Measurements from ENCODE around the gene PNMA6F. TPM values are rescaled to one million over a fixed set of nuclear protein-coding genes. Genes with fewer than 3 reads are reported as not detected.

PNMA6F gene
- total and polyA plus RNA-seq, 4 donors, result 1.4 to 8.9 (median 5.5) TPM

DNA sequence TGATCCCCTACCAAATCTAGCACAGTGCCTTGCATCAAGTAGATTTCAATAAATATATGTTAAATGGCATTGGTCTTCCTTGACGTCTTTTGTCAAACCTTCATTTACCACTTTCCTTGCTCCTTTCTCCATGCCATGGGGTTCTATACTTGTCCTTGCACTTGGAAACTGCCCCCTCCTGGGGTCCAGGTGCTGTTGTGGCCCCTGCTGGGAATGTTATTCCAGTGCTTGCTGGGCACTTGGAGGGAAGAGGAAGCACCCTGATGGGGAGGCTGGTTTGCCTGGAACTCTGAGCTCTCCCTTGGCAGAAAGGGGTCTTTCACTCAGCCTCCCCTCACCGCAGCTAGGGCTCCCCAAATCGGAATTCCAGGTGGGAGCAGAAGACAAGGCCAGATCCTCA, 31.3 kb upstream of the PNMA6F start:
- Histone ChIP-seq H3K9me3 (ENCODE audit: control insufficient read depth, insufficient read depth, low read length) (peaks cover 5% of the 10 kb centered on the region), H3K4me1 (ENCODE audit: control insufficient read depth, insufficient read depth, low read length) (peaks cover 6% of the 10 kb centered on the region), H3K36me3 (ENCODE audit: control insufficient read depth, insufficient read depth, low read length) (peaks cover 15% of the 10 kb centered on the region), H3K27ac (ENCODE audit: low read depth, low read length) (no peak overlapping the region), H3K4me3 (ENCODE audit: low read depth, low read length) (no peak overlapping the region), H3K27me3 (ENCODE audit: control insufficient read depth, insufficient read depth, low read length) (no peaks in the 10 kb centered on the region)
- WGBS (ENCODE audit: insufficient coverage), result 67% methylated on average over 1 of the region's 3 CpGs
- no peak for DNase-seq (ENCODE audit: low read depth in 4 of 6, low spot score in 6 of 6)

GRCh38 chrX:153351981-153352380, 30.4 kb upstream of the PNMA6F start:
- H3K4me3 ChIP-seq (ENCODE audit: low read depth, low read length), result no peak overlapping the region
- no peak overlapping the region for H3K27ac ChIP-seq (ENCODE audit: low read depth, low read length)
- peaks cover 6% of the 10 kb centered on the region for H3K4me1 ChIP-seq (ENCODE audit: control insufficient read depth, insufficient read depth, low read length)
- H3K9me3 ChIP-seq (ENCODE audit: control insufficient read depth, insufficient read depth, low read length), result peaks cover 4% of the 10 kb centered on the region
- H3K36me3 ChIP-seq (ENCODE audit: control insufficient read depth, insufficient read depth, low read length), result peaks cover 24% of the 10 kb centered on the region
- WGBS (ENCODE audit: insufficient coverage), result 74% methylated on average over 7 of the region's 8 CpGs
- no peaks in the 10 kb centered on the region for H3K27me3 ChIP-seq (ENCODE audit: control insufficient read depth, insufficient read depth, low read length)
- DNase-seq (ENCODE audit: low read depth in 4 of 6, low spot score in 6 of 6), result no peak

DNA sequence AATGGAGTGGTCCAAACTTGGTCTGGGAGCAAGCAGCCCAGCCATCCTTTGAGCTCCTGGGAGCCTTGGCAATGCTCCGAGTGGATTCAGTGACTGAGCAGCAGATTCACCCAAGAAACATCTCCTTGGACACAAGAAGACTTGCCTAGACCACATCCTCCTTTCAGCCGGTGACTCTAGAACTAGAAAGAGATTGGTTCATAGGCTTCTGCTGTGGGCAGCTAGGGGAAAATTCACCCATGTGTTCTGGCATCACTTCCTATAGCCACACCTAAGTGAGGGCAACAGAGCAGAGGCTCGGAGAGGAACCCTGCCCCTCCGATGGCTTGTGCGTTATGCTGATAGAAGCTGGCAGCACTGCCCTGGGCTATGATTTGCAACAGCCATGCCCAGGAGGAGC, 28.4 kb upstream of the PNMA6F start:
- no peak for DNase-seq (ENCODE audit: low read depth in 4 of 6, low spot score in 6 of 6)
- Histone ChIP-seq H3K36me3 (ENCODE audit: control insufficient read depth, insufficient read depth, low read length) (peaks cover 41% of the 10 kb centered on the region), H3K27me3 (ENCODE audit: control insufficient read depth, insufficient read depth, low read length) (no peaks in the 10 kb centered on the region), H3K9me3 (ENCODE audit: control insufficient read depth, insufficient read depth, low read length) (peaks cover 1% of the 10 kb centered on the region), H3K4me3 (ENCODE audit: low read depth, low read length) (no peak overlapping the region), H3K4me1 (ENCODE audit: control insufficient read depth, insufficient read depth, low read length) (peaks cover 6% of the 10 kb centered on the region), H3K27ac (ENCODE audit: low read depth, low read length) (no peak overlapping the region)
- WGBS (ENCODE audit: insufficient coverage), result 78% methylated on average over 4 of the region's 5 CpGs

DNA sequence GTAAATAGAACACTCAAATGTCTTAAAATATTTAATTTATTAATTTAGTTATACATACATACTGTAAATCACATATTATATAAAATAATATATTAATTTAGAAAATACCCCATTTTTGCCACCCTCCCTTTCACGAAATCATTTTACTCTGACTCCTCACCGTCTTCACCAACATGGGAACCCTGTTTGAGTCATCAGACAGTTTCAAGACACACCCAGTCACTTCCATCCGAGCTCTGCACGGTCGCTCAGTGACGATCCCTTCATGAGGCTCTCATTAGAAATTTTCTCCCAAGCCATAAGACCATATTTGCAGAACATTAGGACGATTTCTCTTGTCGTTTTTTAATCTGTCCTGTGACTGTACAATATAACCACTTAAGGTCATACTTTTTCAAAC, 26.9 kb upstream of the PNMA6F start:
- WGBS (ENCODE audit: insufficient coverage), result 82% methylated on average over 8 of the region's 8 CpGs
- Histone ChIP-seq H3K4me3 (ENCODE audit: low read depth, low read length) (no peak overlapping the region), H3K4me1 (ENCODE audit: control insufficient read depth, insufficient read depth, low read length) (peaks cover 5% of the 10 kb centered on the region), H3K9me3 (ENCODE audit: control insufficient read depth, insufficient read depth, low read length) (peaks cover 1% of the 10 kb centered on the region), H3K27me3 (ENCODE audit: control insufficient read depth, insufficient read depth, low read length) (no peaks in the 10 kb centered on the region), H3K27ac (ENCODE audit: low read depth, low read length) (no peak overlapping the region), H3K36me3 (ENCODE audit: control insufficient read depth, insufficient read depth, low read length) (peaks cover 49% of the 10 kb centered on the region)
- DNase-seq (ENCODE audit: low read depth in 4 of 6, low spot score in 6 of 6), result no peak

DNA sequence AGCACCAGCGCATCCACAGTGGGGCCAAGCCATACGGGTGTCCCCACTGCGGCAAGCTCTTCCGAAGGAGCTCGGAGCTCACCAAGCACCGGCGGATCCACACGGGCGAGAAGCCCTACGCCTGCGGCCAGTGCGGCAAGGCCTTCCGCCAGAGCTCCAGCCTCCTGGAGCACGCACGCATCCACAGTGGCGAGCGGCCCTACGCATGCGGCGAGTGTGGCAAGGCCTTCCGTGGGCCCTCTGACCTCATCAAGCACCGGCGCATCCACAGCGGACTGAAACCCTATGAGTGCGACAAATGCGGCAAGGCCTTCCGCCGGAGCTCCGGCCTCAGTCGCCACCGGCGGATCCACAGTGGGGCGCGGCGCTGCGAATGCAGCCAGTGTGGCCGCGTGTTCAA, 26.0 kb upstream of the PNMA6F start:
- no peaks in the 10 kb centered on the region for H3K27me3 ChIP-seq (ENCODE audit: control insufficient read depth, insufficient read depth, low read length)
- H3K36me3 ChIP-seq (ENCODE audit: control insufficient read depth, insufficient read depth, low read length), result peaks cover 47% of the 10 kb centered on the region
- 93% methylated on average over 38 of the region's 38 CpGs for WGBS (ENCODE audit: insufficient coverage)
- DNase-seq (ENCODE audit: low read depth in 4 of 6, low spot score in 6 of 6), result no peak
- H3K27ac ChIP-seq (ENCODE audit: low read depth, low read length), result no peak overlapping the region
- peaks cover 1% of the 10 kb centered on the region for H3K9me3 ChIP-seq (ENCODE audit: control insufficient read depth, insufficient read depth, low read length)
- peaks cover 4% of the 10 kb centered on the region for H3K4me1 ChIP-seq (ENCODE audit: control insufficient read depth, insufficient read depth, low read length)
- H3K4me3 ChIP-seq (ENCODE audit: low read depth, low read length), result no peak overlapping the region

DNA sequence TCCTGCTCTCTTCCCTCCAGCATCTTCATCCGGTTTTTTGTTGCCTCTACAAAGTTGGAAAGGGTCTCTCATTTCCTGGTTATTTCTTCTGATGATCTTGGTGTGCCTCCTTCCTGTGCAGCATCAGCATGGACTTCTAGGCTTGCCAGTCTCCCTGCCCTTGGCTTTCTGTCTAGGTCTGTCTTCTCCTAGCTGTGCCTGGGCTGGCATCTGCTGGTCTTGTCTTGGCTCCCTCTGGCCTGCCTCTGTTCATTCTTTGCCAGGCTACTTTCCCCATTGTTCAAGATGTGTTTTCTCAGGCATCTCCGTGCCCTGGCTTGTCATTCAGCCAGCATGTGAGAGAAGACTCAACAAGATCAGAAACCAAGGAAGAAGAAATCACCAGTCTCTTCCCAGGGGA, 22.1 kb upstream of the PNMA6F start:
- Histone ChIP-seq H3K27me3 (ENCODE audit: control insufficient read depth, insufficient read depth, low read length) (no peaks in the 10 kb centered on the region), H3K4me3 (ENCODE audit: low read depth, low read length) (no peak overlapping the region), H3K9me3 (ENCODE audit: control insufficient read depth, insufficient read depth, low read length) (peaks cover 3% of the 10 kb centered on the region), H3K36me3 (ENCODE audit: control insufficient read depth, insufficient read depth, low read length) (peaks cover 36% of the 10 kb centered on the region), H3K27ac (ENCODE audit: low read depth, low read length) (no peak overlapping the region), H3K4me1 (ENCODE audit: control insufficient read depth, insufficient read depth, low read length) (peaks cover 4% of the 10 kb centered on the region)
- 29% methylated on average over 1 of the region's 2 CpGs for WGBS (ENCODE audit: insufficient coverage)
- DNase-seq (ENCODE audit: low read depth in 4 of 6, low spot score in 6 of 6), result no peak

- Histone ChIP-seq H3K27ac (ENCODE audit: low read depth, low read length) (no peak overlapping the region), H3K9me3 (ENCODE audit: control insufficient read depth, insufficient read depth, low read length) (peaks cover 2% of the 10 kb centered on the region), H3K27me3 (ENCODE audit: control insufficient read depth, insufficient read depth, low read length) (no peaks in the 10 kb centered on the region), H3K4me1 (ENCODE audit: control insufficient read depth, insufficient read depth, low read length) (peaks cover 4% of the 10 kb centered on the region), H3K36me3 (ENCODE audit: control insufficient read depth, insufficient read depth, low read length) (peaks cover 36% of the 10 kb centered on the region), H3K4me3 (ENCODE audit: low read depth, low read length) (no peak overlapping the region)
- 69% methylated on average over 4 of the region's 9 CpGs for whole genome bisulfite sequencing (ENCODE audit: insufficient coverage)
- DNase-seq (ENCODE audit: low read depth in 4 of 6, low spot score in 6 of 6), result peak in 1 of 6 donors; percentile 1
Measured at GRCh38 chrX:153342762-153343558, 21.4 kb upstream of the PNMA6F start.

DNA sequence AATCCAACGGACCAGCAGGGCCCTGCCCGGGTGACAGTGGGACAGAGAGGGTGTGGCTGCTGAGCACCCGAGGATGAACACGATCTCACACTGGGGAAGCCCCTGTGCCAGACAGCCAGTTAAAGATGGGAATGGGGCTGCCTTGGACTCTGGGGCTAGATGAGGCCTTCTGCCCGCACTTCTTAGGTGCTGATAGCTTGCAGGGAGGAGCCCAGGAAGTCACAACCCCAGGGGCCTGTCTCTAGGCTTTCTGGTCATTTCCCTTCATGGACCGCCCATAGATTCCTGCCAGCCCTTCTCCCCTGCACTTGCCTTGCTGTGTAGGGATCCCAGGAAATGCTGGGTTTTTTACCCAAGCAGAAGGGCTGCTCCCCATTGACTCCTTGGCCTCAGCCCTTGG, 18.5 kb upstream of the PNMA6F start:
- peaks cover 2% of the 10 kb centered on the region for H3K9me3 ChIP-seq (ENCODE audit: control insufficient read depth, insufficient read depth, low read length)
- no peak for DNase-seq (ENCODE audit: low read depth in 4 of 6, low spot score in 6 of 6)
- peaks cover 11% of the 10 kb centered on the region for H3K36me3 ChIP-seq (ENCODE audit: control insufficient read depth, insufficient read depth, low read length)
- 83% methylated on average over 6 of the region's 6 CpGs for WGBS (ENCODE audit: insufficient coverage)
- H3K27ac ChIP-seq (ENCODE audit: low read depth, low read length), result no peak overlapping the region
- H3K27me3 ChIP-seq (ENCODE audit: control insufficient read depth, insufficient read depth, low read length), result no peaks in the 10 kb centered on the region
- H3K4me1 ChIP-seq (ENCODE audit: control insufficient read depth, insufficient read depth, low read length), result peaks cover 11% of the 10 kb centered on the region
- no peak overlapping the region for H3K4me3 ChIP-seq (ENCODE audit: low read depth, low read length)

- H3K4me1 ChIP-seq (ENCODE audit: control insufficient read depth, insufficient read depth, low read length), result peaks cover 15% of the 10 kb centered on the region
- no peak overlapping the region for H3K4me3 ChIP-seq (ENCODE audit: low read depth, low read length)
- no peaks in the 10 kb centered on the region for H3K27me3 ChIP-seq (ENCODE audit: control insufficient read depth, insufficient read depth, low read length)
- H3K36me3 ChIP-seq (ENCODE audit: control insufficient read depth, insufficient read depth, low read length), result peaks cover 7% of the 10 kb centered on the region
- DNase-seq (ENCODE audit: low read depth in 4 of 6, low spot score in 6 of 6), result no peak
- no peak overlapping the region for H3K27ac ChIP-seq (ENCODE audit: low read depth, low read length)
- H3K9me3 ChIP-seq (ENCODE audit: control insufficient read depth, insufficient read depth, low read length), result peaks cover 2% of the 10 kb centered on the region
- WGBS (ENCODE audit: insufficient coverage), result 90% methylated on average over 2 of the region's 4 CpGs
Measured at GRCh38 chrX:153339662-153340061, 18.1 kb upstream of the PNMA6F start.

- Histone ChIP-seq H3K9me3 (ENCODE audit: control insufficient read depth, insufficient read depth, low read length) (peaks cover 2% of the 10 kb centered on the region), H3K36me3 (ENCODE audit: control insufficient read depth, insufficient read depth, low read length) (no peaks in the 10 kb centered on the region), H3K27ac (ENCODE audit: low read depth, low read length) (no peak overlapping the region), H3K27me3 (ENCODE audit: control insufficient read depth, insufficient read depth, low read length) (no peaks in the 10 kb centered on the region), H3K4me3 (ENCODE audit: low read depth, low read length) (no peak overlapping the region), H3K4me1 (ENCODE audit: control insufficient read depth, insufficient read depth, low read length) (peaks cover 14% of the 10 kb centered on the region)
- DNase-seq (ENCODE audit: low read depth in 4 of 6, low spot score in 6 of 6), result no peak
- 93% methylated on average over 3 of the region's 7 CpGs for WGBS (ENCODE audit: insufficient coverage)
Measured at GRCh38 chrX:153338836-153339235, 17.3 kb upstream of the PNMA6F start.
